CD4-positive, alpha-beta T cell treated with Interleukin-21 for 1 hour (primary cell): ENCODE results near the gene USP36.
"Not testable (repeated sequence)": the region's sequence is repeated elsewhere in the genome, so short reads cannot be mapped to it uniquely, and the experiment has no call there.

Source experiments
- DNase-seq: peaks from one replicate; pipeline ENCODE4 v3.0.0-alpha.2; 2020

Gene USP36

GRCh38 chr17:78763561-78763960 lies 77.1 kb downstream of the USP36 start:
- no peak for DNase-seq

- peak; percentile 43 for DNase-seq
Measured at GRCh38 chr17:78761789-78762406, 78.7 kb downstream of the USP36 start.

GRCh38 chr17:78759969-78760352 lies 80.7 kb downstream of the USP36 start:
- no peak for DNase-seq

GRCh38 chr17:78759203-78759968 lies 81.2 kb downstream of the USP36 start:
- DNase-seq: peak; percentile 88

- peak; percentile 49 for DNase-seq
Measured at GRCh38 chr17:78753316-78754250, 87.0 kb downstream of the USP36 start.

GRCh38 chr17:78751447-78752161 lies 89.0 kb downstream of the USP36 start:
- DNase-seq: no peak

- DNase-seq: not testable (repeated sequence)
Measured at GRCh38 chr17:78751000-78751399, 89.6 kb downstream of the USP36 start.

GRCh38 chr17:78748730-78749317 lies 91.8 kb downstream of the USP36 start:
- DNase-seq: peak; percentile 89

- DNase-seq: peak; percentile 60
Measured at GRCh38 chr17:78748048-78748729, 92.4 kb downstream of the USP36 start.

GRCh38 chr17:78747488-78747887 lies 93.1 kb downstream of the USP36 start:
- no peak for DNase-seq

- DNase-seq: no peak
Measured at GRCh38 chr17:78746949-78747269, 93.7 kb downstream of the USP36 start.

- no peak for DNase-seq
Measured at GRCh38 chr17:78746263-78746948, 94.2 kb downstream of the USP36 start.
